HepG2 (cell line): Measurements from ENCODE around the gene CHMP2B. TPM values are rescaled to one million over a fixed set of nuclear protein-coding genes. Genes with fewer than 3 reads are reported as not detected.
A peak's percentile ranks its signal among the peaks of the same experiment; 100 is the strongest.

Experiments
- ARID5B ChIP-seq: IDR thresholded peaks from 2 replicates; pipeline ENCODE4 v1.4.0; 2020; ENCODE audit warnings: mild to moderate bottlenecking, missing genetic modification reagents
- CBX5 ChIP-seq: sonication (generic); formaldehyde crosslinking; IDR thresholded peaks from 2 replicates; pipeline ENCODE4 v1.4.0; 2020; ENCODE audit warnings: missing genetic modification reagents, borderline replicate concordance
- DMTF1 ChIP-seq: sonication (generic); formaldehyde crosslinking; IDR thresholded peaks from 2 replicates; pipeline ENCODE4 v1.4.0; 2020; ENCODE audit warnings: mild to moderate bottlenecking, missing genetic modification reagents
- DZIP1 ChIP-seq: sonication (generic); formaldehyde crosslinking; IDR thresholded peaks from 2 replicates; pipeline ENCODE4 v1.5.0; 2020; ENCODE audit warnings: mild to moderate bottlenecking, missing genetic modification reagents
- GLMP ChIP-seq: sonication (generic); formaldehyde crosslinking; IDR thresholded peaks from 2 replicates; pipeline ENCODE4 v1.9.0; 2021; ENCODE audit warnings: missing genetic modification reagents, mild to moderate bottlenecking, borderline replicate concordance
- GPN1 ChIP-seq: sonication (generic); formaldehyde crosslinking; IDR thresholded peaks from 2 replicates; pipeline ENCODE4 v1.5.1; 2020; ENCODE audit warnings: missing genetic modification reagents, borderline replicate concordance
- LCORL ChIP-seq, 2 experiments: fragments of 450-650 bp in 1 of 2; sonication (generic) in 1 of 2; formaldehyde crosslinking in 1 of 2; IDR thresholded peaks; 2 replicates each; pipeline versions ENCODE4 v1.5.0 to v1.6.1; 2017 to 2020; ENCODE audit warnings: antibody characterized with exemption in 1 of 2, missing genetic modification reagents in 1 of 2
- MED8 ChIP-seq: sonication (generic); formaldehyde crosslinking; IDR thresholded peaks from 2 replicates; pipeline ENCODE4 v1.8.1; 2023; ENCODE audit warnings: mild to moderate bottlenecking, missing genetic modification reagents; ENCODE audit not compliant: insufficient replicate concordance
- MTF1 ChIP-seq: sonication (generic); formaldehyde crosslinking; IDR thresholded peaks from 2 replicates; pipeline ENCODE4 v1.5.0; 2020; ENCODE audit warnings: missing genetic modification reagents
- NCOR1 ChIP-seq: fragments of 200-600 bp; sonication (generic); IDR thresholded peaks from 2 replicates; pipeline ENCODE4 v1.7.0; 2017; ENCODE audit warnings: antibody characterized with exemption, low read length, borderline replicate concordance
- NKX3-1 ChIP-seq: sonication (generic); formaldehyde crosslinking; IDR thresholded peaks from 2 replicates; pipeline ENCODE4 v1.5.0; 2020; ENCODE audit warnings: missing genetic modification reagents
- PHB2 ChIP-seq: fragments of 450-650 bp; IDR thresholded peaks from 2 replicates; pipeline ENCODE4 v1.6.1; 2018; ENCODE audit not compliant: partially characterized antibody
- PPARG ChIP-seq: conservative IDR thresholded peaks from 2 replicates; pipeline ENCODE4 v1.6.1; 2016; ENCODE audit warnings: missing biosample characterization, missing genetic modification reagents
- PTBP1 ChIP-seq: fragments of 200-400 bp; formaldehyde crosslinking; IDR thresholded peaks from 2 replicates; pipeline ENCODE4 v1.6.1; 2018; ENCODE audit warnings: low read length, low read depth; ENCODE audit not compliant: poor library complexity, severe bottlenecking
- RARG ChIP-seq: sonication (generic); formaldehyde crosslinking; IDR thresholded peaks from 2 replicates; pipeline ENCODE4 v1.4.0; 2020; ENCODE audit warnings: low read depth, mild to moderate bottlenecking, missing genetic modification reagents
- SALL2 ChIP-seq: sonication (generic); formaldehyde crosslinking; IDR thresholded peaks from 2 replicates; pipeline ENCODE4 v1.8.1; 2023; ENCODE audit warnings: mild to moderate bottlenecking, missing genetic modification reagents, inconsistent platforms
- TSC22D2 ChIP-seq: sonication (generic); formaldehyde crosslinking; IDR thresholded peaks from 2 replicates; pipeline ENCODE4 v1.5.1; 2020; ENCODE audit warnings: missing genetic modification reagents, mild to moderate bottlenecking, borderline replicate concordance
- ZFP36L2 ChIP-seq: sonication (generic); formaldehyde crosslinking; IDR thresholded peaks from 2 replicates; pipeline ENCODE4 v1.4.0; 2020; ENCODE audit warnings: missing genetic modification reagents
- ZNF124 ChIP-seq: sonication (generic); formaldehyde crosslinking; IDR thresholded peaks from 2 replicates; pipeline ENCODE4 v1.4.0; 2020; ENCODE audit warnings: missing genetic modification reagents
- ZNF367 ChIP-seq: sonication (generic); formaldehyde crosslinking; IDR thresholded peaks from 2 replicates; pipeline ENCODE4 v1.4.0; 2020; ENCODE audit warnings: missing genetic modification reagents, borderline replicate concordance
- ZNF878 ChIP-seq: sonication (generic); formaldehyde crosslinking; IDR thresholded peaks from 2 replicates; pipeline ENCODE4 v1.8.1; 2023; ENCODE audit warnings: mild to moderate bottlenecking, missing genetic modification reagents, moderate library complexity
- polyA plus RNA-seq, 8 experiments: library from polyadenylated mRNA; depleted of rRNA in 3 of 8; stranded (reverse) in 7 of 8; unstranded in 1 of 8; fragments of >200 nt; fragmentation: Illumina TruSeq in 4 of 8; extraction: Trizol in 4 of 8; gene quantifications; 2 replicates each; pipeline versions ENCODE4 v1.2.1 to v1.2.3, GENCODE V29; 2011 to 2016; ENCODE audit warnings: low read depth in 4 of 8, missing spikeins in 1 of 8, mixed read lengths in 1 of 8; ENCODE audit not compliant: insufficient read depth in 1 of 8
- total RNA-seq, 5 experiments: library from RNA; depleted of rRNA; stranded (reverse); fragments of >200 nt; fragmentation: Illumina TruSeq; extraction: Trizol; gene quantifications; 2 replicates each; pipeline ENCODE4 v1.2.3, GENCODE V29; 2016; ENCODE audit warnings: low read depth in 1 of 5

The CHMP2B gene
- total and polyA plus RNA-seq, 2 of the 13 experiments (the other 11 are each of a cell fraction or from before 2014, with no cell fraction given): 6.9 to 33.5 TPM

- no peak for TF ChIP-seq LCORL (IDR thresholded peaks at IDR 0.05)
- TF ChIP-seq LCORL (CRISPR knock-in tag; IDR thresholded peaks at IDR 0.05): no peak
- no peak for TF ChIP-seq PHB2
- TF ChIP-seq ZFP36L2 (CRISPR knock-in tag): no peak
- no peak for TF ChIP-seq SALL2 (CRISPR knock-in tag)
- TF ChIP-seq GPN1 (CRISPR knock-in tag): no peak
- TF ChIP-seq DMTF1: no peak
- no peak for TF ChIP-seq RARG (CRISPR knock-in tag)
- TF ChIP-seq GLMP (CRISPR knock-in tag): no peak
- no peak for TF ChIP-seq PTBP1
- TF ChIP-seq ZNF124 (CRISPR knock-in tag): no peak
- TF ChIP-seq ZNF367 (CRISPR knock-in tag): no peak
- TF ChIP-seq ARID5B (CRISPR knock-in tag): peak; percentile 76
- no peak for TF ChIP-seq ZNF878 (CRISPR knock-in tag)
- TF ChIP-seq MTF1: no peak
- TF ChIP-seq MED8: no peak
- TF ChIP-seq TSC22D2 (CRISPR knock-in tag): no peak
- TF ChIP-seq CBX5 (CRISPR knock-in tag): no peak
- no peak for TF ChIP-seq DZIP1 (CRISPR knock-in tag)
- no peak for TF ChIP-seq NKX3-1 (CRISPR knock-in tag)
- peak; percentile 76; the same call in 1 of the 2 replicates for TF ChIP-seq NCOR1
- TF ChIP-seq PPARG (CRISPR knock-in tag): 0 out of 2 replicates have a peak, but pooled peaks have one; percentile 41
Observed at GRCh38 chr3:87206070-87206469, 21.0 kb upstream of the CHMP2B start (continued).
